A673 (cell line): ENCODE results near the gene GNG4. TPM values are rescaled to one million over a fixed set of nuclear protein-coding genes. Genes with fewer than 3 reads are reported as not detected.

Experiments
- BruUV-seq: library from RNA; stranded (reverse); fragments of 400-500 nt; replicated peaks from 2 replicates; lab custom pipeline; 2021; lab: Mats Ljungman, UMichigan
- CTCF ChIA-PET: fragments of 300-600 bp; sonication (Branson Sonifier 250); formaldehyde crosslinking; loops from one replicate; lab custom pipeline; 2022; ENCODE audit warnings: antibody characterized with exemption; lab: Charles Lee
- POLR2A ChIA-PET: fragments of 300-600 bp; sonication (Branson Sonifier 250); formaldehyde crosslinking; loops from one replicate; lab custom pipeline; 2022; ENCODE audit warnings: antibody characterized with exemption; ENCODE audit not compliant: low non-redundant PET; lab: Charles Lee
- DNase-seq: peaks from one replicate; pipeline ENCODE4 v3.0.0-alpha.2; 2015; ENCODE audit warnings: low spot score
- H3K27ac ChIP-seq: fragments of 200-600 bp; sonication (generic); 2 replicates; pipeline ENCODE4 v1.5.1; 2016; ENCODE audit warnings: mixed run types, low read depth, mild to moderate bottlenecking, mixed read lengths, antibody characterized with exemption, low read length; ENCODE audit not compliant: poor library complexity, severe bottlenecking
- H3K27me3 ChIP-seq: fragments of 200-600 bp; sonication (generic); replicated peaks from 2 replicates; pipeline ENCODE4 v1.6.1; 2017; ENCODE audit warnings: mixed run types, low read depth, mild to moderate bottlenecking, mixed read lengths, antibody characterized with exemption, low read length; ENCODE audit not compliant: insufficient read depth, poor library complexity
- H3K36me3 ChIP-seq: fragments of 200-600 bp; sonication (generic); 2 replicates; pipeline ENCODE4 v1.6.1; 2016; ENCODE audit warnings: mixed run types, mild to moderate bottlenecking, mixed read lengths, antibody characterized with exemption, low read length; ENCODE audit not compliant: insufficient read depth, poor library complexity, severe bottlenecking
- H3K4me1 ChIP-seq: fragments of 200-600 bp; sonication (generic); 2 replicates; pipeline ENCODE4 v1.6.1; 2017; ENCODE audit warnings: mixed run types, mild to moderate bottlenecking, mixed read lengths, antibody characterized with exemption, low read length; ENCODE audit not compliant: insufficient read depth, poor library complexity, severe bottlenecking
- H3K4me3 ChIP-seq: fragments of 200-600 bp; sonication (generic); 2 replicates; pipeline ENCODE4 v1.5.1; 2016; ENCODE audit warnings: low read depth, mixed run types, mild to moderate bottlenecking, mixed read lengths, low read length; ENCODE audit not compliant: poor library complexity, severe bottlenecking
- H3K9me3 ChIP-seq: fragments of 200-600 bp; sonication (generic); 2 replicates; pipeline ENCODE4 v1.6.1; 2016; ENCODE audit warnings: mixed run types, low read depth, mild to moderate bottlenecking, mixed read lengths, antibody characterized with exemption, low read length; ENCODE audit not compliant: poor library complexity, severe bottlenecking
- CTCF ChIP-seq: fragments of 300-800, 200-600 bp; sonication (generic); conservative IDR thresholded peaks from 2 replicates; pipeline ENCODE4 v1.5.1; 2017; ENCODE audit warnings: low read depth, mild to moderate bottlenecking, antibody characterized with exemption, low read length, moderate library complexity, mixed read lengths
- EZH2 ChIP-seq: fragments of 200-600 bp; sonication (generic); IDR thresholded peaks from 2 replicates; pipeline ENCODE4 v1.6.1; 2017; ENCODE audit warnings: borderline replicate concordance, low read depth, mild to moderate bottlenecking, mixed read lengths, antibody characterized with exemption, low read length; ENCODE audit not compliant: poor library complexity, severe bottlenecking
- intact Hi-C: fragments of 100-400 bp; cut with micrococcal nuclease; formaldehyde crosslinking; loops from one replicate; pipeline ENCODE4 v1.10.0; 2022; ENCODE audit not compliant: unreplicated experiment
- total RNA-seq: library from RNA; stranded (reverse); gene quantifications from 2 replicates; pipeline ENCODE4 v1.2.3, GENCODE V29; 2021

The GNG4 gene
- total RNA-seq, 1 experiment from 2014 or later: 11.0 TPM

GRCh38 chr1:235510823-235511222 lies 138.8 kb downstream of the GNG4 start:
- intact Hi-C loops: loop anchor here (2.0 to 10.0 kb wide), 5 partner anchors 94 to 461 kb away; no protein-coding TSS in a partner anchor
- no peak overlapping the region for H3K27ac ChIP-seq
- H3K9me3 ChIP-seq: no peaks in the 10 kb centered on the region
- TF ChIP-seq EZH2 (no peak), CTCF (no peak)
- no peaks in the 10 kb centered on the region for H3K36me3 ChIP-seq
- no TSS peak for BruUV-seq
- no peak for DNase-seq
- H3K4me3 ChIP-seq: no peak overlapping the region
- H3K4me1 ChIP-seq: no peaks in the 10 kb centered on the region
- no peaks in the 10 kb centered on the region for H3K27me3 ChIP-seq
- POLR2A ChIA-PET: no interaction called here
- CTCF ChIA-PET: no interaction called here

GRCh38 chr1:235507623-235508022 lies 142.0 kb downstream of the GNG4 start:
- Histone ChIP-seq H3K36me3 (no peaks in the 10 kb centered on the region), H3K27ac (no peak overlapping the region), H3K9me3 (no peaks in the 10 kb centered on the region), H3K27me3 (no peaks in the 10 kb centered on the region), H3K4me3 (no peak overlapping the region), H3K4me1 (no peaks in the 10 kb centered on the region)
- POLR2A ChIA-PET: no interaction called here
- no peak for DNase-seq
- intact Hi-C loops: no loop called here
- CTCF ChIA-PET: no interaction called here
- BruUV-seq: no TSS peak
- TF ChIP-seq CTCF: no peak
- TF ChIP-seq EZH2: no peak

GRCh38 chr1:235504494-235505222 lies 144.9 kb downstream of the GNG4 start:
- Histone ChIP-seq H3K4me1 (peaks cover 3% of the 10 kb centered on the region), H3K27me3 (no peaks in the 10 kb centered on the region), H3K4me3 (peak overlapping the region; percentile 70), H3K9me3 (no peaks in the 10 kb centered on the region), H3K36me3 (no peaks in the 10 kb centered on the region), H3K27ac (peak overlapping the region; percentile 96)
- ChIA-PET POLR2A (no interaction called here), CTCF (interaction anchor here (0.6 to 1.1 kb wide), 4 partner anchors 96 to 1052 kb away, joined by 3 read pairs; no protein-coding TSS in a partner anchor)
- peak; percentile 96 for DNase-seq
- intact Hi-C loops: no loop called here
- TSS peak; percentile 82 for BruUV-seq
- TF ChIP-seq CTCF (peak; percentile 76), EZH2 (no peak)
